ENCODE results near the gene TUBB1.

The TUBB1 gene

GRCh38 chr20:59015411-59015810 lies 3.8 kb upstream of the TUBB1 start:
- TF ChIP-seq, protein P1, sequence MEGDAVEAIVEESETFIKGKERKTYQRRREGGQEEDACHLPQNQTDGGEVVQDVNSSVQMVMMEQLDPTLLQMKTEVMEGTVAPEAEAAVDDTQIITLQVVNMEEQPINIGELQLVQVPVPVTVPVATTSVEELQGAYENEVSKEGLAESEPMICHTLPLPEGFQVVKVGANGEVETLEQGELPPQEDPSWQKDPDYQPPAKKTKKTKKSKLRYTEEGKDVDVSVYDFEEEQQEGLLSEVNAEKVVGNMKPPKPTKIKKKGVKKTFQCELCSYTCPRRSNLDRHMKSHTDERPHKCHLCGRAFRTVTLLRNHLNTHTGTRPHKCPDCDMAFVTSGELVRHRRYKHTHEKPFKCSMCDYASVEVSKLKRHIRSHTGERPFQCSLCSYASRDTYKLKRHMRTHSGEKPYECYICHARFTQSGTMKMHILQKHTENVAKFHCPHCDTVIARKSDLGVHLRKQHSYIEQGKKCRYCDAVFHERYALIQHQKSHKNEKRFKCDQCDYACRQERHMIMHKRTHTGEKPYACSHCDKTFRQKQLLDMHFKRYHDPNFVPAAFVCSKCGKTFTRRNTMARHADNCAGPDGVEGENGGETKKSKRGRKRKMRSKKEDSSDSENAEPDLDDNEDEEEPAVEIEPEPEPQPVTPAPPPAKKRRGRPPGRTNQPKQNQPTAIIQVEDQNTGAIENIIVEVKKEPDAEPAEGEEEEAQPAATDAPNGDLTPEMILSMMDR (IDR thresholded peaks at IDR 0.05; ENCODE audit: insufficient read depth, low read depth, low read length, missing control alignments): no peak

GRCh38 chr20:59015812-59016711 lies 3.2 kb upstream of the TUBB1 start:
- TF ChIP-seq, protein P1 (IDR thresholded peaks at IDR 0.05; ENCODE audit: insufficient read depth, low read depth, low read length, missing control alignments): no peak
- H3K4me3 ChIP-seq (ENCODE audit: low read depth, low read length): no peak overlapping the region
- DNase-seq (ENCODE audit: low read depth): no peak

More at GRCh38 chr20:59015411-59015810, 3.8 kb upstream of the TUBB1 start:
- no peak for DNase-seq (ENCODE audit: low read depth)
- H3K4me3 ChIP-seq (ENCODE audit: low read depth, low read length): no peak overlapping the region

DNA sequence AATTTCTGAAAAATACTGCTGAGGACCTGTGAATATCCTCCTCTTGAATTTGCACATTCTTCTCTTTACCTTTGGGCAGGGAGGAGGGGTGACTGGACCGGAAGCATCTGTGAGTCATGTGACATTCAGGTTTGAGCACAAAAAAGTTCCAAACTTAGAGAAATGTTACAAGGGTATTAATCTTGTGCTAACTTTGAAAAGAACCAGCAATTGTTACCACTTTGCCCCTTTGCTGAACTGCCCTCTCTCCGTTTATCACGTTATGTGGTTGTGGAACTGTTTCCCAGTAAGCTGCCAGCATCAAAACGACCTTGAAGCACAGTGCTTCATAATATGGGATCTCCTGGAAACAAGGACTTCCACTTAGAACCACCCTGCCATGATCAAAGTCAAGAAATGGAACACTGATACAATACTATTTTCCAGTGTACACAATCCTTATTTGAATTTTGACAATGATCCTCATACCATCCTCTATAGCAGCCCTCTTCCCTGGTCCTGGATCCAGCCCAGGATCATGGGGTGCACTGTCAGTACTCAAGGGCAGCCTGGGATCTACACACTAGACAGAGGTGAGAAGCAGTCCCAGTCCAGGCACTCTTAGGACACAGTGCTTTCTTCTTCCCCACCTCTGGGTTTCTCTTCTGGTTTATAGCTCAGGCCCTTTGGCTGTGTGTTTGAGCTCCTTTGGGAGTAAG lies 2.3 kb upstream of the TUBB1 start:
- H3K4me3 ChIP-seq (ENCODE audit: low read depth, low read length): no peak overlapping the region
- DNase-seq (ENCODE audit: low read depth): no peak
- TF ChIP-seq, protein P1 (IDR thresholded peaks at IDR 0.05; ENCODE audit: insufficient read depth, low read depth, low read length, missing control alignments): no peak

DNA sequence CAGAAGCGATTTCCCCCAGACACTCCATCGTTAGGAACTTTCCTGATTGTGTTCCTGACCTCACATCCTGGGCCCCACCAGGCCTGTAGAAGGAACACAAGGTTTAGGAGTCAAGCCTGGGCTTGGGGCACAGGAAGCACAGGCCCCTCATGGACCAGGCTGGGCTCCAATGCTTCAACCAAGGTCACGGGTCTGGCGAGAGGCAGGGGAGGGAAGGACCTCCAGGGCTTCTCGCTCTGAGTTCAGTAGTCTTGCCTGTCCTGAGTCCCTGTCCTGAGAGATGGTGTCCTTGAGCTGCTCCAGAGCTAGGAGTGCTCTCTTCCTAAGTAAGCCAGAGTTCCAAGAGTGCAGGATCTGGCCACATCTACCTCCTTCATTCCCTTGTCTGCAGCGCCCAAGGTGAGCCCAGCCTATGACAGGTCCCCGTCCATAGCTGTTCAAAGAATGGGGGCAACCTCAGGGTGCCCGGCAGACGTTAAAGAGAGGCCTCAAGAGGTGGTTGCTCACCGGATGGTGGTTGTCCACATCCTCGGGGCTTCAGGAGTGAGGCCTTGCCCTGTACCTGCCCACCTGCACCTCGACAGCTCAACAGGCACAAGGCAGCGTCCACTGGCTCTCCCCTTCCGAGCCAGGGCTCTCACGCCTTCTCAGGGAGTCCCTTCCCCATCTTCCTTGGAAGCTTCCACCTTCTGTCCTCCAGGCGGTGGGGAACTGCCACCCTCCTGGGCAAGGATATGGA lies 1.6 kb upstream of the TUBB1 start:
- TF ChIP-seq, protein P1 (IDR thresholded peaks at IDR 0.05; ENCODE audit: insufficient read depth, low read depth, low read length, missing control alignments): no peak
- no peak overlapping the region for H3K4me3 ChIP-seq (ENCODE audit: low read depth, low read length)
- DNase-seq (ENCODE audit: low read depth): no peak

DNA sequence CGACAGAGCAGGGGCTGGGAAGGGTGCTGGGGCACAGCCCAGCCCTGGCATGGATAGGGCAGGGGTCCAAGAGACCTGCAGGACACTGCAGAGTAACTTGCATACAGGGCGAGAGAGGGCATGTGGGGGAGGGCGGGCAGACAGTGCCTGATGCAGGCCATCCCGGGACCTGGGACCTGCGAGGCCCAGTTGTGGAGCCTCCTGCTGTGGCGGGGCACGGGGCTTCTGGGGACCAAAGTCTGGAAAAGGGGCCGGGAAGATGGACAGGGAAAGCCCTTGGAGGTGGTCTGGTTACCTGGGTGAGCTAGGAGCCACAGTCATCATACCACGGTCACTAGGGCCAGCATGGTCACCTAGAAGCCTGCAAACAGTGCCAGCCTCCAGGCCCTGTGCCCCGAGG lies 412 bp upstream of the TUBB1 start:
- DNase-seq (ENCODE audit: low read depth): no peak
- no peak overlapping the region for H3K4me3 ChIP-seq (ENCODE audit: low read depth, low read length)
- TF ChIP-seq, protein P1 (IDR thresholded peaks at IDR 0.05; ENCODE audit: insufficient read depth, low read depth, low read length, missing control alignments): no peak

GRCh38 chr20:59020938-59021551 lies 1.8 kb downstream of the TUBB1 start:
- DNase-seq (ENCODE audit: low read depth): no peak
- no peak overlapping the region for H3K4me3 ChIP-seq (ENCODE audit: low read depth, low read length)
- TF ChIP-seq, protein P1 (IDR thresholded peaks at IDR 0.05; ENCODE audit: insufficient read depth, low read depth, low read length, missing control alignments): no peak

Data from GM12865 (cell line).